HCT116 (cell line): ENCODE data around the gene OGN. TPM values are rescaled to one million over a fixed set of nuclear protein-coding genes. Genes with fewer than 3 reads are reported as not detected.

ENCODE experiments used
- ATAC-seq: fragments of 200-7000 bp; cut with Tn5 transposase; 2 replicates; pipeline ENCODE4 v1.9.1; 2020; ENCODE audit warnings: mild to moderate bottlenecking, moderate library complexity
- Bru-seq: library from RNA; stranded (reverse); fragments of 400-500 nt; gene quantifications from one replicate; lab custom pipeline; 2021; lab: Mats Ljungman, UMichigan
- BruChase-seq, 2 experiments: library from RNA; stranded (reverse); fragments of 400-500 nt; gene quantifications; one replicate each; lab custom pipeline; 2021; lab: Mats Ljungman, UMichigan
- BruUV-seq: library from RNA; stranded (reverse); fragments of 400-500 nt; replicated peaks from 2 replicates; lab custom pipeline; 2021; lab: Mats Ljungman, UMichigan
- CTCF ChIA-PET: fragments of 300-600 bp; sonication (Branson Sonifier 250); formaldehyde crosslinking; loops from one replicate; lab custom pipeline; 2021; ENCODE audit warnings: antibody characterized with exemption; lab: Charles Lee
- POLR2A ChIA-PET: fragments of 300-600, 350-600 bp; sonication (Branson Sonifier 250); formaldehyde crosslinking; loops from one replicate; lab custom pipeline; 2021; ENCODE audit warnings: antibody characterized with exemption; lab: Charles Lee
- RAD21 ChIA-PET, 2 experiments: fragments of 300-600 bp; sonication (Branson Sonifier 250); formaldehyde crosslinking; loops; one replicate each; lab custom pipeline; 2023; ENCODE audit warnings: low total read pairs in 2 of 2; ENCODE audit not compliant: uncharacterized antibody in 2 of 2, unreplicated experiment in 2 of 2, low non-redundant PET in 1 of 2; lab: Charles Lee
- DNase-seq: peaks from one replicate; pipeline ENCODE4 v3.0.0-alpha.2; 2010; ENCODE audit warnings: low read depth, low spot score
- H2AFZ ChIP-seq: fragments of 200-600 bp; shearing (Covaris generic), sonication (generic); 2 replicates; pipeline ENCODE4 v1.6.1; 2017; ENCODE audit warnings: low read depth, mixed run types, mixed read lengths, antibody characterized with exemption, low read length; ENCODE audit not compliant: poor library complexity, severe bottlenecking
- H3K27ac ChIP-seq: 2 replicates; pipeline ENCODE4 v1.5.1; 2012; ENCODE audit warnings: low read depth, low read length
- H3K27me3 ChIP-seq: fragments of 200-600 bp; sonication (generic); 2 replicates; pipeline ENCODE4 v1.6.1; 2016; ENCODE audit warnings: mixed run types, low read length, mixed read lengths; ENCODE audit not compliant: insufficient read depth
- H3K36me3 ChIP-seq, 2 experiments: fragments of 200-500 bp in 1 of 2; fragments of 200-600 bp in 1 of 2; sonication (Bioruptor generic) in 1 of 2; sonication (generic) in 1 of 2; 2 replicates each; pipeline versions ENCODE4 v1.5.1 to v1.6.1; 2014 to 2016; ENCODE audit warnings: low read length in 2 of 2, inconsistent platforms in 1 of 2, mixed read lengths in 1 of 2, mixed run types in 1 of 2; ENCODE audit not compliant: insufficient read depth in 2 of 2, control insufficient read depth in 1 of 2
- H3K4me1 ChIP-seq, 2 experiments: fragments of 200-600 bp in 1 of 2; sonication (generic) in 1 of 2; 2 replicates each; pipeline versions ENCODE4 v1.5.1 to v1.6.1; 2012 to 2017; ENCODE audit warnings: low read length in 2 of 2, inconsistent platforms in 1 of 2, mild to moderate bottlenecking in 1 of 2, mixed read lengths in 1 of 2, mixed run types in 1 of 2, moderate library complexity in 1 of 2; ENCODE audit not compliant: insufficient read depth in 2 of 2, control insufficient read depth in 1 of 2
- H3K4me2 ChIP-seq: fragments of 200-600 bp; sonication (generic); 2 replicates; pipeline ENCODE4 v1.6.1; 2017; ENCODE audit warnings: mixed run types, low read length, mixed read lengths
- H3K4me3 ChIP-seq, 2 experiments: fragments of 200-600 bp in 1 of 2; sonication (generic) in 1 of 2; replicated peaks in 1 of 2; 2 replicates each; pipeline ENCODE4 v1.5.1; 2011 to 2016; ENCODE audit warnings: low read length in 2 of 2, control low read depth in 1 of 2, low read depth in 1 of 2, mild to moderate bottlenecking in 1 of 2, mixed read lengths in 1 of 2, mixed run types in 1 of 2
- H3K79me2 ChIP-seq: fragments of 200-600 bp; sonication (generic); 2 replicates; pipeline ENCODE4 v1.6.1; 2017; ENCODE audit warnings: mild to moderate bottlenecking, mixed run types, low read length, moderate library complexity, mixed read lengths; ENCODE audit not compliant: insufficient read depth
- H3K9ac ChIP-seq: fragments of 200-600 bp; sonication (generic); 2 replicates; pipeline ENCODE4 v1.6.1; 2016; ENCODE audit warnings: low read length, mixed read lengths
- H3K9me2 ChIP-seq: fragments of 200-600 bp; sonication (generic), shearing (Covaris generic); 2 replicates; pipeline ENCODE4 v1.6.1; 2017; ENCODE audit warnings: mixed run types, mild to moderate bottlenecking, moderate library complexity; ENCODE audit not compliant: insufficient read depth
- H3K9me3 ChIP-seq, 2 experiments: fragments of 200-500 bp in 1 of 2; fragments of 200-600 bp in 1 of 2; sonication (Bioruptor generic) in 1 of 2; sonication (generic) in 1 of 2; 2 replicates each; pipeline ENCODE4 v1.6.1; 2014 to 2017; ENCODE audit warnings: low read length in 2 of 2, mixed read lengths in 2 of 2, inconsistent platforms in 1 of 2, low read depth in 1 of 2, mild to moderate bottlenecking in 1 of 2, mixed run types in 1 of 2, moderate library complexity in 1 of 2; ENCODE audit not compliant: control insufficient read depth in 1 of 2, insufficient read depth in 1 of 2
- H4K20me1 ChIP-seq: fragments of 200-600 bp; sonication (generic), shearing (Covaris generic); 2 replicates; pipeline ENCODE4 v1.6.1; 2017; ENCODE audit warnings: mixed run types, mild to moderate bottlenecking, moderate library complexity; ENCODE audit not compliant: insufficient read depth
- CBX3 ChIP-seq: IDR thresholded peaks from 2 replicates; pipeline ENCODE4 v1.6.1; 2012; ENCODE audit warnings: low read depth
- CEBPB ChIP-seq: IDR thresholded peaks from 2 replicates; pipeline ENCODE4 v1.6.1; 2012; ENCODE audit warnings: low read depth
- POLR2A ChIP-seq: IDR thresholded peaks from 2 replicates; pipeline ENCODE4 v1.7.0; 2011; ENCODE audit warnings: borderline replicate concordance; ENCODE audit not compliant: insufficient read depth, insufficient read length; ENCODE audit errors: extremely low read depth
- SP1 ChIP-seq: IDR thresholded peaks from 2 replicates; pipeline ENCODE4 v1.6.1; 2012; ENCODE audit warnings: low read depth
- SRF ChIP-seq: IDR thresholded peaks from 2 replicates; pipeline ENCODE4 v1.6.1; 2012; ENCODE audit warnings: low read depth
- intact Hi-C: fragments of 100-400 bp; cut with micrococcal nuclease; formaldehyde crosslinking; loops from 2 replicates; pipeline ENCODE4 v1.10.0; 2022
- long read RNA-seq: library from polyadenylated mRNA; unstranded; transcript quantifications from one replicate; pipeline ENCODE4 v2.0.0, GENCODE V29; 2021; ENCODE audit not compliant: unreplicated experiment
- polyA plus RNA-seq: library from polyadenylated mRNA; unstranded; fragments of >200 nt; gene quantifications from 2 replicates; pipeline ENCODE4 v1.2.1, GENCODE V29; 2012; ENCODE audit warnings: missing spikeins
- total RNA-seq: library from RNA; stranded (reverse); gene quantifications from one replicate; pipeline ENCODE4 v1.2.1, GENCODE V29; 2021; ENCODE audit not compliant: unreplicated experiment

Gene OGN
- total RNA-seq = 0.15 TPM
- not detected in 2 replicates for polyA plus RNA-seq
- Bru-seq, nascent RNA = not detected
- not detected for BruChase-seq, experiment 1, labeled RNA remaining after a 6-hour chase
- not detected for BruChase-seq, experiment 2, labeled RNA remaining after a 2-hour chase
- long read RNA-seq = 0 reads

- Histone ChIP-seq H3K36me3 (no peaks in the 10 kb centered on the region), H3K27ac (no peak within 1 kb of the TSS), H2AFZ (no peak within 1 kb of the TSS), H3K27me3 (no peaks in the 10 kb centered on the region), H4K20me1 (no peaks in the 10 kb centered on the region), H3K4me3 (no peak within 1 kb of the TSS), H3K9me3 (no peaks in the 10 kb centered on the region), H3K79me2 (no peaks in the 10 kb centered on the region), H3K4me1 (no peaks in the 10 kb centered on the region), H3K9ac (no peak within 1 kb of the TSS), H3K9me2 (no peaks in the 10 kb centered on the region), H3K4me2 (no peak within 1 kb of the TSS)
- ChIA-PET CTCF (no interaction called here), POLR2A (no interaction called here), RAD21 (no interaction called here)
- no peak for TF ChIP-seq POLR2A
- no peak for TF ChIP-seq CEBPB
- BruUV-seq = no TSS peak
- DNase-seq (no peak), ATAC-seq (no peak)
- intact Hi-C loops = no loop called here
Measured at GRCh38 chr9:92404042-92404836, at the start of gene OGN. TSS of gene OGN (minus strand) at chr9:92404578. CDS start at chr9:92403407, 1,171 bp downstream.

- Histone ChIP-seq H3K9me2 (no peaks in the 10 kb centered on the region), H3K4me2 (no peak overlapping the region), H3K9ac (no peak overlapping the region), H3K9me3 (no peaks in the 10 kb centered on the region), H3K27ac (no peak overlapping the region), H3K36me3 (no peaks in the 10 kb centered on the region), H3K4me1 (no peaks in the 10 kb centered on the region), H4K20me1 (no peaks in the 10 kb centered on the region)
- no peak for DNase-seq
- RAD21 ChIA-PET = no interaction called here
- POLR2A ChIA-PET = interaction anchor here (0.7 kb wide), 1 partner anchor 299 kb away, joined by 3 read pairs; no protein-coding TSS in a partner anchor
- TF ChIP-seq CBX3 (no peak), SRF (no peak), SP1 (no peak)
- TF ChIP-seq, all 23 proteins: peak for 0
- H3K79me2 ChIP-seq = no peaks in the 10 kb centered on the region
- H2AFZ ChIP-seq = no peak overlapping the region
- no TSS peak for BruUV-seq
- CTCF ChIA-PET = no interaction called here
- intact Hi-C loops = no loop called here
- no peaks in the 10 kb centered on the region; the same call in 1 of the 2 replicates for H3K27me3 ChIP-seq
- no peak for ATAC-seq
- no peak overlapping the region for H3K4me3 ChIP-seq
Measured at GRCh38 chr9:92446536-92446935, 42.2 kb upstream of the OGN start.
